ENCODE measurements around the gene TMEM117. TPM values are rescaled to one million over a fixed set of nuclear protein-coding genes. Genes with fewer than 3 reads are reported as not detected.

Gene TMEM117
- polyA plus RNA-seq, 4 donors, result 11.4 to 19.7 (median 15.1) TPM

DNA sequence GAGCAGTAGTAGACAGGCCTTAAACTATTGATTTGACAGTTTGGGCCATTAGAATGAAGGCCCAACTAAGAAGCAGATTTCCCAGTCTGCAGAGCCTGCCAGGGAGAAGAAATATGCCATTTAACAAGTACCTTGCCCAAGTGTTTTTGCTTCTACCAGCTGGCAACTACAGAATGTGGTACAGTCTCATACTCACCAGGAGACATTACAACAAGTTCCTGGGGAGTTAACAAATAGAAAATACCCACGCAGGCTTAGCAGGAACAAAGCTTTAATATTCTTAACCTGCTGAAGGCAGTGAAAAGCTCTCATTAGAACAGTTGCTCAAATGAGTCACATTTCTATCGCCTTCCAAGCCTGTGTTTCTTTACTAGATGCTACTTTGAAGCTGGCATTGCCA, 241.0 kb downstream of the TMEM117 start:
- no peak for DNase-seq (ENCODE audit: low read depth in 4 of 4, low spot score in 3 of 4)

DNA sequence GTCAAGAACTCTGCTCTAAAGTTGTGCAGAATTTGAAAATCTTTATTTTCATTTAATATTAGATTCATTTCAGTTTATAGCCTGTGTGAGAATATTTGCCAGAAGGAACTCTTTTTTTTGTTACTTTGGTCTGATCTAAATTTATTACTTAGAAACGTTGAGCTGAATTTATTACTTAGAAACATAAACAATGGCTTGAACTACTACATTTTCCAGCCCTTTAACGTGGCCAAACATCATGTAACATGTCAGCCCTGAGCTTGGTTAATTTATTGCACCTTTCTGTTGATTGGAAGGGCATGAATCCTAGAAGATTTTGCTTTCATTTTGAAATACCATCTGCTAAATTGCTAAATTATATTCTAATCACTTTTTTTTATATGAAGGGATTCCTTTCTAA, 241.4 kb downstream of the TMEM117 start:
- no peak for DNase-seq (ENCODE audit: low read depth in 4 of 4, low spot score in 3 of 4)

DNA sequence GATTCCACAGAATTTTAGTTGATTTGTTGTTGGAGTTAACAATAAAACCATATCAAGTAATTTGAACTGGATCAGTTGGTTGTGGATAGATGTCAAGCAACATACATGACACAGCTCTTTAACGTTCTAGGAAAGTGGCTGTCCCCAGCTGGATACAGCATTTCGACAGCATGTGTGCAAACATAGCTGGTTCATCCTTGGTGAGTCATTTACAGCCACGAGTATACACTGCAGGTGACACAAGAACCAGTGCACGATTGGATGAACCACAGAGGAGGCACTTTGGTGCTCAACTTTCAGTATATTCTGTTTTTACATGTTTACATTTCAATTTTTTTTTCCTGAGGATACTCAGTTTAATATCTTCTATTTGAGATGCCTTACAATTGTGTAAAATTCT, 242.4 kb downstream of the TMEM117 start:
- DNase-seq (ENCODE audit: low read depth in 4 of 4, low spot score in 3 of 4), result no peak

DNA sequence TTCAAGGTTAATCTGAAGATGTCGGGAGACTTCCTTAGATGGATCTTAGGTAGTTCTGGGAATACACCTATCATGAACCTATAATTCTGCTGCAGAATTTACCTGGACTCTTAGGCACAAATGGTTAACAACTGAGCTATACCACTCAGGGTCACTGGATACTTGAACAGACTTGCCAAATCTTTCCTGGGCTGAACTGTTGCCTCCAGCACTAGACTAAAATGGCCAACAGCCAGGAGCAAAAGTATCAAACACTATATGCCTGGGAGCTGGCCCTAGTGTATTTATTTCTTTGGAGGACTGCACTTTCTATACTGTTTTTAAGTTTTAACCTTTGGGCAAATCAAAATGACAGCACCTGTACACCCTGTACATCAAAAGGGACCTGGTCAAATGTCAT, 252.8 kb downstream of the TMEM117 start:
- DNase-seq (ENCODE audit: low read depth in 4 of 4, low spot score in 3 of 4), result no peak

DNA sequence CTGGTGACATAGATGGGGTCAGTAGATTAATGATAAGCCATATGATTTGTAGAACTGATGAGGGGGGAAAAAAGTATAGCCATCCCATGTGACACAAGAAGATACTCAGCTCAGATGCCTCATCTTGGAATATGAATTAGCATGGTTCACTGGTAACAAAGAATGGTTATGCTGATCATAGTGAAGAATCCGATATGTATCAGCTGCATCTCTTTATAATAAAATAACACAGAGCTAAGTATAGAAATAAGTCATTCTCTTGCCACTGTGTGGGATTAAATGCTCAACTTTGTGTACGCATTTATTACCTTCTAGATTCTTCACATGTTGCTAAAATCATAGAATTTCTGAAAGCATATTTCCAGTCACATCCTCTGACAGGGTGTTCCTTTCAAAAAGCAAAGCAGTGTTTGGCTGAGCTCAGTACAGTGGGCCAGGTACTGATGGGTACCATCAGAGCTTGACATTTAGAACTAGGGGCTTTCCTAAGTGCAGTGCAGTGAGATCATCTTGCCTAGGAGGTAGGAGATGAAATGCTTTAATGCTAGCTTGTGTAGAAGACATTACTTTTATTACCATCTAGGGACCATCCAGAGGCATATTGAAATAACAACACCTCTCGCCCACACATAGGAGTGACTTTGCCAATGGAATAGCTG, 256.2 kb downstream of the TMEM117 start:
- no peak for DNase-seq (ENCODE audit: low read depth in 4 of 4, low spot score in 3 of 4)

DNA sequence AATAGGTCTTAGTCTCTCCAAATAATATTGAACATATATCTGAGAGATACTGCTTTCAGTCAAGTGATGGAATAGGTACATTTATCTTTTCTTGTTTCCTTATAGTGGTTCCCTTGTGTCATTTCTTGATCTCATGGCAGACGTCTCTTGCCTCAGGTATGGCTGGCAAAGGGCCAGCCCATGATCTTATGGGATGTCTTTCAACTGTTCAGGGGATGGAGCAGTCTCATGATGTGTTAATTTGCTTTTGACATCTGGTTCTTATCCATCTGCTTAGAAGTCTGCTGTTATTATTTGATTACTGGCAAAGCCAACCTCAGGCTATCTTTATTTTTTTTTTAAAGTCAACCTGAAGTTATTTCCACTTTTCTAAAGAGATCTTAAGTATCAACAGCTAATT, 262.9 kb downstream of the TMEM117 start:
- DNase-seq (ENCODE audit: low read depth in 4 of 4, low spot score in 3 of 4), result no peak

DNA sequence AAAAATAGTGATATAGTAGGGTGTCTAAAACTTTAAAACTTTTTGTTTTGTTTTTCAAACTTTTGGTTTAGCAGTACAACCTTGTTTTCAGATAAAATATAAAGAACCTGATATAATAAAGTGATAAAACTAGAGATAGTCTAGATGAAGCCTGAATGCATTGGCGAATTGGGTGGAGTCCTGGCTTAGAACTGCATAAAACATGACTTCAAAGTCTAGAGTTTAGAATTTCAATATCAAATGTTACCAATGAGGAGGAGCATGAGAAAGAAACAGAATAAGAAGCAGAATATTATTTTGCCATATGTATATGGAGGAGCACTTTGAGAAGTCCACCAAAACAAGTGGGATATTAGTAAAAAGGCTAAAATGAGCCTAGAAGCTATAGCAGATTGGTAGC, 263.6 kb downstream of the TMEM117 start:
- no peak for DNase-seq (ENCODE audit: low read depth in 4 of 4, low spot score in 3 of 4)

DNA sequence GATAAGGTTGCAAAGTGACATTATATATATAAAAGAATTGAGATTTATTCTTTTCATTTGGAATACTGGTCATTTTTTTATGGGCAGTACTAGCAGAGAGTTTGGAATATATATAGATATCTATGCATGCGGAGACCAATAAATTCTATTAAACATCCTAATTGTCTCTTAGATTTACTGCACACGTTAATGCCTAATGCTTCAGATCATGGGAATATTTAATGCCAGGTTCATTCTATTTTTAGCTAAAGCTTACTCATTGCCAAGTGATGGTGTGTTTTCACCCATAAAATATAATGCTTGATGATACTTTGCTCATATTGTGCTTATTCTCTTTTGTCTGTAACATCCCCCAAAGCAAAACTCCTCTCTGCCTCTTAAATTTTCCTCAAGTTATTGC, 264.4 kb downstream of the TMEM117 start:
- DNase-seq (ENCODE audit: low read depth in 4 of 4, low spot score in 3 of 4), result no peak

DNA sequence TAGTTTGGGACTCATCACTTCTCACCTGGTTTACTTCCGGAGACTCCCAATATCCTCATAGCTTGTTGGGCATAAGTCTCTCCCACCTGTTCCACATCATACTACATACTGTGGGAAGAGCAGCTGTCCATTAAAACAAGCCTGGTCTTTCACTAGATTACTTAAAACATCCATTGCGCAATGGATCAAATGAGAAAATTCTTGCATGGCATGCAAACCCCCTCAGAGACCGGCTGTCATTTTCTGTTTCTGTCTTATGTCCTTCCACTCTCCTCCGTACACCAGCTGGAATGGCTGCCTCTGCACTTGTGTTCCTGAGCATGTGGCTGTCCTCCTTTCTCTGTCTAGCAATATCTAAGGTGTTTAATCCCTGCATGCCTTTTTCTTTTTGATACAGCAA, 265.6 kb downstream of the TMEM117 start:
- no peak for DNase-seq (ENCODE audit: low read depth in 4 of 4, low spot score in 3 of 4)

DNA sequence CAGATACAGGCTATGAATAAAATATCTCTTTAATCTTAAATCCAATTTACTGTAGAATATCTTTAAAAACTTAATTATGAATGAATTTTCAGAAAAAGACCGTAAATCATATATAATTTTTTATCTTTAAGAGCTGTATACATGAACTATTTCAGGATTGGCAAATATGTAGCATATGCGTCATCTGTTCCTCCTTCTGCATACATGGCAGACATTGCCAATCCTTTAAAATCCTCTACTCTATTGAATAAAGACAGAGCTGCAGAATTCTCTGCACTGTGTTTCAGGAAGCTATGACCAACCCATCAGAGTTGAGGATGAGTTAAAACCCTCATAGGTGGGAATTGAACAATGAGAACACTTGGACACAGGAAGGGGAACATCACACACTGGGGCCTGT, 279.0 kb downstream of the TMEM117 start:
- DNase-seq (ENCODE audit: low read depth in 4 of 4, low spot score in 3 of 4), result no peak

DNA sequence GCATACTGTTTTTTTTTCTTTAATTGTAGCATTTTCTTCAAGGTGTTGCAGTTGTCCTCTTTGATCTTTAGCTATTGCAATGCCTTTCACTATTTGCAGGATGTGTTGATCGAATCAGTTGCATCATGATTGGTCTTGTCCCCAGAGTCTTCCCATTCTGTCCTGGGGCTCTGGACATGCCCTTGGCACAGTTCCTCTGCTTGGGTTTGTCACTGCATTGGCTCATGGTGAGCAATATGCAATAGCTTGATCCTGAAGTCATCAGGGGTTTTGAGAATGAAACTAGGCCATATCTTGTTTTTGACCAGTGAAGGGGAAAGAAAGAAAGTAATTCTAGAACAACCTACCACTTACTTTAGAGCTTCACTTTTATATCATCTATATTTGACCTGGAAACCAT, 281.5 kb downstream of the TMEM117 start:
- no peak for DNase-seq (ENCODE audit: low read depth in 4 of 4, low spot score in 3 of 4)

DNA sequence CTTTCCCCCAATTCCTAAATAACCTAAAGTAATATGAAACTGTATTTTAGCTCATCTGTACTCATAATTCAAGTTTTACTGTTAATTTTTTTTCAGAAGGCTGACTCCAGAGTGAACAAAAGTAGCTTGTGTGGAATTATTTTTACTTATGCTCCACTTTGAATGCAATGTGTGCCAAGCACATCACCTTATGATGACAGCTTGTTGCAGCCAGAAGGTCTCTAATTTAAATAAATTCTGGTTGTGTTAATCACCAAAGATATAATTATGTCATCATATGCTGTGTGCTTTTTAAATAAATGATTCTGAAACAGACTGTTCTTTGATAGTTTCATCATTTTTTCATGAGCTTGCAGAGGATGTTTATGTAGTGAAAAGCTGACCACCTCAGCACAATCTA, 283.1 kb downstream of the TMEM117 start:
- no peak for DNase-seq (ENCODE audit: low read depth in 4 of 4, low spot score in 3 of 4)

DNA sequence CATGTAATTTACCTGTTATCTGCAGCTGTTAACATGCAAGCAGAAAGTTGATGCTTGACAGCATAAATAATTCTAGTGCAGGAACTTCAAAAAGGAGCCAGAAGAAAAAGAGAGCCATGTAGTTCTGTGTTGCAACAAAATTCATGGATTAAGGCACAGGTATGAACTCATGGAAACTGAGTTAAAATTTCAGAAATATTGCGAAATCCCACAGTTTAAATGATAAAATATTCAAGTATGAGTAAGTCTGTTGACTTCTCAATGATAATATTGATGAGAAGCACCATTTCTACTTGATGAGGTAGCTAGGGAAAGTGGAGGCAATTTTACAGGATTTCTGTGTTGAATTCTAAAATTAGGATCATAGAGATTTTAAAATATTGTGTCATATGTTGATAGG, 290.9 kb downstream of the TMEM117 start:
- DNase-seq (ENCODE audit: low read depth in 4 of 4, low spot score in 3 of 4), result no peak

DNA sequence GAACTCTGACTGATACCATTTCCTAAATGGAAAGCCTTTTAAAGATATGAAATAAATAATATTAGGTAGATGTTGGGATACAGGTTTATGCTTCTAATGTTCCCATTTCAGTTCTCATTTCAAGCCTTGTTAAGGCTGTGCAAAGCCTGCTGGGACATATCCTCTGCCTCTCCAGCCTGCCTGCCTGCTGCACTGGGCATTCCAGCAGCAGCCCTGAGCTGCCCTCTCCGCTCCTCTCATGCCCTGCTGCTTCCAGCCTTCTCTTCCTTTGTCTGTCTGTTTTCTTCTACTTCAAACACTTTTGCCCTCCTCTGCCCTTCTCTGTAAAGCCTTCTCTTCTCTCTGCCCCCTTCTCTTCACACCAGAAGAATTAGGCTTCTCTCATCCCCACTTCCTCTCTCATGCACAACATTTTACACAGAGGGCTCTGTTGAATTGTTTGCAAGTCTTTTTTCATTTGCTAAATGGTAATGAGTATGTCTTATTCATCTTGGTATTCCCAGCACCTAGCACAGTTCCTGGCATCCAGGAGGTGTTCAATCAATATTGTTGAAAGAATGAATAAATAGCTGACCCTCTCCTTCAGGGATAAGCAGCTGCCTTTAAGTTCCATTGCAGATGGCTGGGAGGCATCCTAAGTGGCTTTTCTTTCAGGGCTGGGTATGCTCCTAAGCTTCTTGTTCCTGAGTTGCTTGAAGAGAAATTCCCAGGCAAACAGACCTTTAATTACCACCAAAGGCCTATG, 292.3 kb downstream of the TMEM117 start:
- DNase-seq (ENCODE audit: low read depth in 4 of 4, low spot score in 3 of 4), result no peak

DNA sequence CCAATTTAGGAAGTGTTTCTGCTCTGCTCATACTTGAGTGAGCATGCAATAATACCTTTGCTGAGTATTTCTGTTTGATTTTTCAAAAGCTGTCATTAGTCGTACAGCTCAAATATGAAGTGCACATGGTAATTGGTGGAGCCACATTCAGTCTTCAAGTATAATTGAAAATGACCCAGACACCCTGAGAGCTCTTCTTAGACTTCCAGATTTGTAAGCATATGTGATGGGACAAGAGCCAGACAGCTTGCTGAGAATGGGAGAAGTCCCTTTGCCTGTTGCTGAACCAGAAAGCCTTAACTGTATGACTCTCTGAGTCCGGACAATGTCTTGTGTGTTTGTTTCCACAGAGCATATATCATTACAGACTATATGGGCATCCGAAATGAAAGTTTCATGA, 307.3 kb downstream of the TMEM117 start:
- no peak for DNase-seq (ENCODE audit: low read depth in 4 of 4, low spot score in 3 of 4)

DNA sequence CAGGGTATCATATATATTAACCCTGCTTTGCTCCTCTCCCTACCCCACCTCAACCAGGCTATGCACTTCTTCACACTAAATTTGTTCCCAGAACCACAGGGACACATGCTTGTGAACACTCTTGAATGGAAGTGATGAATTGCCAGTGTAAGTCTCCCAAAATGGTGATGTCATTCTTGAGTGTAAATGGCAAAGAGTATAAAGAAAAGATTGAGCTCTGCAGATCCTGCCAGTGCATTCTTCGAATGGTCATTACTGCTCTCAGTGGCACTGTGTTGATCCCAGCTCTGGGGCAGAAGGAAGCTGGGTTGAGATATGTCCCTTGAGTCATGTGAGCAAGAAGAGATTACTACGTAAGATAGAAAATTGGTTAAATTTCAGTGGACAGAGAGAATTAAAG, 313.1 kb downstream of the TMEM117 start:
- no peak for DNase-seq (ENCODE audit: low read depth in 4 of 4, low spot score in 3 of 4)

DNA sequence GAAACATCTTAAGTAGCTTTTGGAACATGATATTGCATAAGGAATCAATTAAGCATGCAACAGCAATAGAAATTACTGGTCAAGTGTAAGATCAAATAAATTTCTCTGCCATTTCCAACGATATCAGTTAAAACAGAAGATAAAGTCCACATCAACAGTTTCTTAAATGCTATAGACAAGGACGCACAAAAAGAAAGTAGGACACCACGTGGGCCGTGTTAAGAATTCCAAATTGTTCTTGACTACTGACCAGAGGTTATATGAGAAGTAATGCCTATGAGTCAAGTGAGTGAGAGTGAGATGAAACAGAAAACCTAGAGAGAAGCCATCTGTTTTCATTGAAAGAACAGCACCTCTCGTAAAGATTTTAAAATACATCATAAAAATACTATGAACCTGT, 318.2 kb downstream of the TMEM117 start:
- no peak for DNase-seq (ENCODE audit: low read depth in 4 of 4, low spot score in 3 of 4)

DNA sequence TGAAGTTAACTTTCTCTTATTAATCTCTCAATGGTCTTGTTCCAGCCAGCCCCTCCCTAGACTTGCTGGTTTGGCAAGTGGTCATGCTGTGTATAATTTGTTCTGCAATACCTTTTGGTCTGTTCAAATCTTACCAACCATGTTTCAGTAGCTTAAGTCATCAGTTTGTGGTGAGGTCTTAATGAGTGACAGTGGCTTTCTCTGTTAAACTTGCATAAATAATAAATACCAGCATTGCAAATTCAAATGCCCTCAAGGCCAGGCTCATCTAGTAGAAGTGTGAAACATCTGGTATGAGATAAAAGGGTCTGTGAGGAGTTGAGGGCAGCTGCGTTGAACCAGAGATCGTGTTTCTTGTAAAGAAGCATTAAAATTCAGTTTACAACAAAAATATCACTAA, 319.5 kb downstream of the TMEM117 start:
- DNase-seq (ENCODE audit: low read depth in 4 of 4, low spot score in 3 of 4), result no peak

DNA sequence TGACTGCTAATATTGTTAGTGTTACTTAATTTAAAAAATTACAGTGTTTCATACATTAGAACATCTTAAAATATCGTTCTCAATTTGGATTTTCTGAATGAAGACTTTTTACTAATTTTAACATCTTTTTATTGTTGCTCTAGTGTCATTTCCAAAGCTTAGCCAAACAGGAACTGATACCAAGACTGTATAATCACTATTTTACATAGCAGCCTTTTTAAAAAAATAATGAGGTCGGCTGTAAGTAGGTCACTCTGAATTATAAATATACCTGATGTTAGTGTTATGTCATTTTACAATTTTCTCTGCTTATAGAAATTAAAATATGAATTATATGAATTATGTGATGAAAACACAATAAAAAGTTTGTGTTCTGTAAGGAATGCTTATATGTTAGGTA, 321.5 kb downstream of the TMEM117 start:
- no peak for DNase-seq (ENCODE audit: low read depth in 4 of 4, low spot score in 3 of 4)

DNA sequence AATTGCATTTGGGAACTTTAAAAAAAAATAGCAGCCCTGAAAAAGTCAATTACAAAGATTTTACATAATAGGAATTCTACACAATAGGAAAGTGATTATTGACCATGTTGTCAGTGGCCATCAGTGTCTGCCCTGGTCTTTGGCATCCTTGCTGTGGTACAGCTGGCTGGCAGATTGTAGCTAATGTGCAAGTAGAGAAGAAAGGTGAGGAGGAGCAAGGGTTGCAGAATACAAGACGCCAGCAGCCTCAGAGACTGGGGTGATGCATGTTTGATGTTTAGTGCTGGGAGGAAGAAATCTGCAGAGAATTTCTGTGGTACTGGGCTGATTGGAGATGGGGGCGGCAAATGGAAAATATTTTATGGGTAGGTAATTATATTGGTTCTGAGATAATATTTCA, 322.9 kb downstream of the TMEM117 start:
- DNase-seq (ENCODE audit: low read depth in 4 of 4, low spot score in 3 of 4), result no peak

DNA sequence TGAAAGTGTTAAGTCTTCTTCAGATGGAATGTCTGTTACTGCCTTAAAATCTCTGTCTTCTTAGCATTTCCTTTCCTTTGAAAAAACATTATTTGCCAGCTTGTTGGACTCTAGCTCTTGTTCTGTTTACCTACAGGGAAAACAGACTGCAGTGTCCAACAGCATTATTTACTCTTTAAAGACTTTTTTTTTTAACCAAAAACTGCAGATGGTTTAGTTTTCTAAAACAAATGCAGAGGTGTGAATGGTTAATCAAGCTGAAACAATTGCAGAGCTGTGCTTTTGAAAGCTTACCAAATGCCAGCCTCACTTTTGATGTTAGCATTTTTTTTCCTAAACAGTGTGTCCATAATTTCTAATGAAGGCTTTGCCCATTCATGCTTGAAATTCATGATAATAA, 323.3 kb downstream of the TMEM117 start:
- DNase-seq (ENCODE audit: low read depth in 4 of 4, low spot score in 3 of 4), result no peak

DNA sequence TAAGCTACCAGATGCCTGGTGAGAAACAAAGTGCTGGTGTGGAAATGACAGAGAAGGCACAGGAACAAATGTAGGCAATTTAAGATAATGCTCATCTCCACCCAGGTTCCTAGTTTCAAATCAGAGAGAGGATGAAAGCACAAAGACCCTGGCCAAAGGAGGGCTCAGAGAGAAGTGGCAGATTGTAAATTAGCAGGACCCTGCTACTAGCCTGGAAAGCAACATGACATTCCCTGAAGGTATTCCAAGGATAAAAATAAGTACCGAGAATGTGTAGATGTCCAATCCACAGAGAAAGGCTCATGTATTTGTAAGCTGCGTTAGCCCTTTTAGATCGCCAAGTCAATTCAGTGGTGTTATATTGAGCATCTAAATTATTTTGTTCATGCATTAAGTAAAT, 324.0 kb downstream of the TMEM117 start:
- DNase-seq (ENCODE audit: low read depth in 4 of 4, low spot score in 3 of 4), result no peak

DNA sequence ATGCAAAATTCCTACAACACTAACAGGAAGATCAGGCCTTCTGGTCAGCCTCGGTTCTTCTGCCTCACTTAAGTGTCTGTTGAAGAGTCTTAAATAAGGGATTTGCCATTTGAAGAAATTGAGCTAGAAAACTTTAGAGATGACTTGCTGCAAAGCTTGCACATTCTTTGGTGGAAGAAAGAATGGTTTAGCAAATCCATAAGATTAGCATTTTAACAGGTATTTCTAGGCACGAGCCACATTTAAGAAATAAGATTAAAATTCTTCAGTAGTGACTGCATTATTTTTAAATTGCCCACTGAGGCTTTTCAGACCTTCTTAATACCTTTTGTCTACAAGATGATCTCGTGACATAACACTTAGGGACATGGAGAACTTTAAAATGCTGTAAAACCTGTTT, 327.1 kb downstream of the TMEM117 start:
- DNase-seq (ENCODE audit: low read depth in 4 of 4, low spot score in 3 of 4), result no peak
